ENCODE measurements around the gene TRAF6.

GRCh38 chr11:36447514-36447913 lies 62.6 kb downstream of the TRAF6 start:
- TF ChIP-seq, protein P1, sequence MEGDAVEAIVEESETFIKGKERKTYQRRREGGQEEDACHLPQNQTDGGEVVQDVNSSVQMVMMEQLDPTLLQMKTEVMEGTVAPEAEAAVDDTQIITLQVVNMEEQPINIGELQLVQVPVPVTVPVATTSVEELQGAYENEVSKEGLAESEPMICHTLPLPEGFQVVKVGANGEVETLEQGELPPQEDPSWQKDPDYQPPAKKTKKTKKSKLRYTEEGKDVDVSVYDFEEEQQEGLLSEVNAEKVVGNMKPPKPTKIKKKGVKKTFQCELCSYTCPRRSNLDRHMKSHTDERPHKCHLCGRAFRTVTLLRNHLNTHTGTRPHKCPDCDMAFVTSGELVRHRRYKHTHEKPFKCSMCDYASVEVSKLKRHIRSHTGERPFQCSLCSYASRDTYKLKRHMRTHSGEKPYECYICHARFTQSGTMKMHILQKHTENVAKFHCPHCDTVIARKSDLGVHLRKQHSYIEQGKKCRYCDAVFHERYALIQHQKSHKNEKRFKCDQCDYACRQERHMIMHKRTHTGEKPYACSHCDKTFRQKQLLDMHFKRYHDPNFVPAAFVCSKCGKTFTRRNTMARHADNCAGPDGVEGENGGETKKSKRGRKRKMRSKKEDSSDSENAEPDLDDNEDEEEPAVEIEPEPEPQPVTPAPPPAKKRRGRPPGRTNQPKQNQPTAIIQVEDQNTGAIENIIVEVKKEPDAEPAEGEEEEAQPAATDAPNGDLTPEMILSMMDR (IDR thresholded peaks at IDR 0.05) = no peak
- TF ChIP-seq CREB1 (CRISPR knock-in tag; IDR thresholded peaks at IDR 0.05) = no peak
